ENCODE results near the gene NPC2. TPM values are rescaled to one million over a fixed set of nuclear protein-coding genes. Genes with fewer than 3 reads are reported as not detected.

The NPC2 gene
- total and polyA plus RNA-seq, 2 of the 4 experiments (the other 2 are of a cell fraction), result 210 to 273 TPM

DNA sequence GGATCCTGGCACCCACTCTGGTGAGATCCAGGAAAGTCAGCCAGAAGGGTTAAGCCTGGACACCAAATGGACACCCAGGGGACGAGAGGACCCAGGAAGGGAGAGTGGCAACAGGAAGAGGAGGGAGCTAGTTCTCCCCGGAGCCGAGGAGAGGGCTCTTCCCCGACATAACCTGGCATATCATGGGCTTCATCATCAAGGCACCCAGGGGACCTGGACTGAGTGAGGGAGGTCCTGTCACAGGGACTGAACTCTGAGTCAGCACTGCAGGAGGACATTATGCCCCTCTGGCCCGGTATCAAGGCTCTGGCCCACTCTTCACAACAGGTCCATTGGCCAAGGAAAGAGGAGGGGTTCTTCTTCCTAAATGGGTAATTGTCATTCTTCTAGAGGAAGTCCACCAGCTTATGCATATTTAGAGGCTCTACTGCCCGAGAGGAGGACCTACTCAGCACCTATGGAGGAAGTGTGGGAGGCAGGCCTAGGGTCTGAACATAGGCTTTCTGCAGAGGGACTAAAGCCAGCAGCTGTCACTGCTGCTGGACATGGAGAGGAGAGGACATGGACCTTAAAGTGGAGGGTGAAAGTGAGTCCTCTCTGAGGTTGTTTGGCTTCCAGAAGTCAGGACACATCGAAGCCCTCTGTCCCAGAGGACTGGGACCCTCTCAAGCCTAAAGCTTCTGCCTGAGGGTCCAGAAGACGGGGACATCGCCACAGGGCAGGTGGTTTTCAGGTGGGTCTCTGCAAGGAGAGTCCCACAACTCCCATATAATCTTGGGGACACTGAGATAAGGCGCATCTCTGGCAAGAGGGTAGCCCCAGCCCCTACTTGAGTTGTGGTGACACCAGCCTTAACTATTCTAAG is 19.1 kb upstream of the NPC2 start:
- Histone ChIP-seq H3K27ac (ENCODE audit: insufficient read depth, low read length) (no peak overlapping the region), H2BK120ac (ENCODE audit: low read depth, low read length) (no peak overlapping the region), H3K56ac (ENCODE audit: extremely low read depth, insufficient read depth, low read length) (no peak overlapping the region), H3K4ac (ENCODE audit: low read depth, low read length) (no peak overlapping the region), H4K8ac (ENCODE audit: low read depth in 2 of 2, low read length in 2 of 2) (no peak overlapping the region), H3K27me3 (ENCODE audit: control insufficient read depth, insufficient read depth, low read length) (no peaks in the 10 kb centered on the region), H4K91ac (ENCODE audit: insufficient read depth, low read depth, low read length) (no peak overlapping the region), H3K4me3 (ENCODE audit: insufficient read depth, low read depth, low read length) (no peak overlapping the region), H2BK20ac (ENCODE audit: low read depth, low read length) (no peak overlapping the region), H3K18ac (ENCODE audit: low read depth, low read length) (no peak overlapping the region), H3K23ac (ENCODE audit: low read depth, low read length) (no peak overlapping the region), H2AFZ (replicated peaks; ENCODE audit: low read length, poor library complexity) (no peak overlapping the region), H3K4me2 (ENCODE audit: low read depth, low read length) (no peak overlapping the region), H3K4me1 (ENCODE audit: control insufficient read depth, insufficient read depth, low read length) (peaks cover 27% of the 10 kb centered on the region), H3K79me1 (ENCODE audit: low read depth in 1 of 2, low read length in 2 of 2) (peaks cover 0 to 11% of the 10 kb centered on the region in 2 experiments; a peak in 1 of 4 replicates), H3K9ac (ENCODE audit: low read depth, low read length) (no peak overlapping the region), H2AK5ac (ENCODE audit: low read depth, low read length) (peak overlapping the region; percentile 25; the same call in 1 of the 2 replicates), H3K9me1 (ENCODE audit: insufficient read depth, low read length) (peaks cover 34% of the 10 kb centered on the region), H2BK15ac (ENCODE audit: low read depth, low read length) (no peak overlapping the region), H2AK9ac (replicated peaks; ENCODE audit: low read depth, low read length, poor library complexity) (no peak overlapping the region), H4K20me1 (ENCODE audit: insufficient read depth, low read length) (no peaks in the 10 kb centered on the region), H3K36me3 (ENCODE audit: control insufficient read depth, insufficient read depth, low read length) (peaks cover 12% of the 10 kb centered on the region), H3K14ac (replicated peaks; ENCODE audit: low read depth, low read length) (no peak overlapping the region), H2BK5ac (ENCODE audit: low read depth, low read length, poor library complexity, severe bottlenecking) (no peak overlapping the region), H3K9me3 (ENCODE audit: control insufficient read depth, insufficient read depth, low read length) (no peaks in the 10 kb centered on the region), H4K5ac (ENCODE audit: low read depth, low read length) (no peak overlapping the region)
- POLR2A ChIA-PET (ENCODE audit: unreplicated experiment), result no interaction called here
- in situ Hi-C loops (cut with MboI; ENCODE audit: low sequenced_read_pairs), result no loop called here
- no peak for DNase-seq
- no peak for ATAC-seq (ENCODE audit: low read depth)
- dilution Hi-C loops (cut with HindIII; ENCODE audit: low sequenced_read_pairs, unreplicated experiment), result no loop called here
- intact Hi-C loops (cut with micrococcal nuclease), result no loop called here
- TF ChIP-seq FOS (IDR thresholded peaks at IDR 0.05; ENCODE audit: low read depth, low read length), result no peak
- BruUV-seq (replicated peaks), result no TSS peak
- CTCF ChIA-PET, result interaction anchor here (1.1 kb wide), 1 partner anchor 10 kb away, joined by 3 read pairs; no protein-coding TSS in a partner anchor
- 90% methylated on average over 2 of the region's 10 CpGs; no CpG with 5 or more reads in 1 of the 2 experiments for WGBS, 2 experiments (ENCODE audit: extremely low coverage in 2 of 2, insufficient read length in 1 of 2)
